MV-4-11 (cell line): ENCODE data around the gene KCND2.
"Not testable (repeated sequence)": the region's sequence is repeated elsewhere in the genome, so short reads cannot be mapped to it uniquely, and the experiment has no call there.

Experiments used
- DNase-seq: peaks from one replicate; lab custom pipeline; 2025; lab: John Stamatoyannopoulos, UW

Gene KCND2

DNA sequence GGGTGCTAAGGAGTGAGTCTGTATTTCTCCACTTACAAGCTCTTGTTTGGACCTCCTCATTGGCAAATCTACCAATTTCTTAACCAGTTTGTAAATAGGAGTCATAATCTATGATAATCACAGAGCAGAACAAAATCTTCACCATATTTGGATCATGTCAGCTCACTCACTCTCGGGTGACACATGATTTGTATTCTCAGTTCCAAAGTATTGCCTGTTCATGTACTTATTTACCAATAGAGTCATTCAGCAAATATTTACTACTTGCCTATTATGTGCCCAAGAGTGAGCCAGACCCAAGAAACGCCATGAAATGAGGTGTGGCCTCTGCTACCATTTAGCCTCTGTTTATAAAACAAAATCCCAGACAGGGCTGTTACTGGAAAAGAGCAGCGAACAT lies 470.2 kb downstream of the KCND2 start:
- no peak for DNase-seq

DNA sequence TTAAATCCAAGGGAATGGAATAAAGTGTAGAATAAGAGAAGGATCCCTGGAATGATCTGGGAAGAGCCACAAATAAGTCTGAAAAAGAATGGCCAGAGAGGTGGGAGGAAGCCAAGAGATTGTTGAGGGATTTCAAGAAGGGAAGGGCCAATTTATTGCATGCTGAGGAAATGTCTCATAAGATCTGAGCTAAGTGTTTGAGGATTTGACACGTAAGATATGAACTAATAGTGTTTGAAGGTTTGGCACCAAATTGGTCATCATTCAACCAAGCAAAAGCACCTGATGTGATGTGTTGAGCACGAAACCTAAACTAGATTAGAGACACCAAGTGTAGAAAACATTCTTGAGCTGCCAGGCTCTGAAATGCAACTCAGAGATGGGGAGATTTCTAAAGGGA lies 487.1 kb downstream of the KCND2 start:
- no peak for DNase-seq

DNA sequence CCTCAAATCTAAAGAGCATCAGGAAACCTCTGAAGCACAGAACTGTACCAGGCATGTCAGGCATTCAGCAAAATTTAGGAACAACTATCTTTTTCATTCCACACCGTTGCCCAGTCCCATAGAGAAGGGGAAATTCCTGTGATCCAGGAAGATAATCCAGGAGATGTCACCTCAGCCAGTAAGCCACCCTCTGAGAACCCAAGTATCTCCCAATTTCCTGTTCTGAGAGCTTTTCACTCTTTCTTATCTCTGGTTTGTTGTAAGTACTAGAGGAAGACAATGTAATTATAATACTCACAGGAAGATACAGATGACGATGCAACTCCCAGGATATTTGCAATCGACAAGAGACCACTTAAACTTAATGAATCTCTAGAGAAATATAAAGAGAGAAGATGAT lies 487.9 kb downstream of the KCND2 start:
- DNase-seq, result no peak

DNA sequence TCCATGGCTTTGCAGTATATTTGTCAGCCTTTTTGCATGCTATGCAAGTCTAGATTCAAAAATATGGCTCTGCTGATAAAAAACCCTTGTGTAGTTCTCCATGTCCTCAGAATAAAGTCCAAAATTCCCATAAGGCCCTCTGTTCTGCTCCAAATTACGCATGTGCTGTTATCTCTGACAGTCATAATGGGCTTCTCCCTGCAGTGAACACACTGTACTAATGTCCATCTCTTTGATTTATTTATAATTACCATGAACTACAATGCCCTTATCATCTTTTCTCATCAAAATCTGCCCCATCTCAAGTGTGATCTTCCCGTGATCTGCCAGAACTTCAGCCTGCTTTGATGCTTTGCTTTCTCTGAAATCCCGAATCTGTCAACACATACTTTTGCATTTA lies 497.2 kb downstream of the KCND2 start:
- DNase-seq, result no peak

DNA sequence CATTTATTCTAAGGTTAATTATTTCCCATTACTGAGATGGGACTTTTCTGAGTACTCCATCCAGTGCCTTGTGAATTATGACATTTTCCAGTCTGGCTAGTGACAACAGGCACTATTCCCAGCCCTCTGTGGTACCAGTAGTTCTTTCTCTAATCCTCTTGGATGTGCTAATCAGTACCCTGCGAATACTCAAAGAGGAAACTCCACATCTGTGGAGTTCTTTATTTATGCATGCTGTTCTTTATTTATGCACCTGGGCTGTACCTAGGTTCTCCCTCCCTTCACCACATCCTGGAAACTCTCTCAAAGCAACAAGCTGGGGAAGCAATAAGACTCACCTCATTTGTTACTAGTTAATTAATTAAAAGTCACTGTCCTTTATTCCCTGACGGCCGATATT lies 501.5 kb downstream of the KCND2 start:
- DNase-seq, result no peak

DNA sequence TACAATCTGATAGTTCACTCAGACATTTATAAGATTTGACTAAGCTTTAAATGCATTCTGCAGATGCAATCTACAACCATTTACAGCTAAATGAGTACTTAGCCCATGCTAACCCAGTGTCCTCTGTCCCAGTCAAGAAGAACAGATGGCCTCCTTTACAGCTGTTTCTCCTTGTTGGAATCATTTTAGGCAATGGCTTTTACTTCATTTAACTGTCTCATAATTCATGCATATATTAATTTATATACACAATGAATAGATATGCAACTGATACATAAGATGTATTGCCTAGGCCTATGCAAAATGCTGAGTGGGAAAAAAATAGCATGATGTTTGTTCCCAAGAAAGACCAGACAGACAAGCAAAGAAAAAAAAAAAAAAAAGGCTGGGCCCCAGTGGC lies 502.8 kb downstream of the KCND2 start:
- no peak for DNase-seq

DNA sequence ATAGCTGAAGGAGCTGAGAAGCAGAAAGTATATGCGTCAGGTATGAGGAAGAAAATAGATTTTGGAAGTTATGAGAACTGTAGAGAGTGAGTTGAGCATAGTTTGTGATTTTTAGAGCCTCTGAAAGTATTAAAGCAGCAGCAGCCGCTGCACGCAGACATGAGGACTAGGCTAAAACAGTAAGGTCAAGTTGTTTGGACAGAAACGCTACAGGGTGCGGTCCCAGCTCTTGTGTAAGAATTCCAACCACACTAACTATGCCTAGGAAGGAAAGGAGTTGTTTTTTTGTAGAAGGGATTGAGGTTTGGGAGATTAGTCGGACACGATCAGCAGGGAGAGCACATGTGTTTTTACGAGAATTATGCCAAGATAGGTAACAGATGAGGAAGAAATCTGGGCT lies 506.1 kb downstream of the KCND2 start:
- not testable (repeated sequence) for DNase-seq

DNA sequence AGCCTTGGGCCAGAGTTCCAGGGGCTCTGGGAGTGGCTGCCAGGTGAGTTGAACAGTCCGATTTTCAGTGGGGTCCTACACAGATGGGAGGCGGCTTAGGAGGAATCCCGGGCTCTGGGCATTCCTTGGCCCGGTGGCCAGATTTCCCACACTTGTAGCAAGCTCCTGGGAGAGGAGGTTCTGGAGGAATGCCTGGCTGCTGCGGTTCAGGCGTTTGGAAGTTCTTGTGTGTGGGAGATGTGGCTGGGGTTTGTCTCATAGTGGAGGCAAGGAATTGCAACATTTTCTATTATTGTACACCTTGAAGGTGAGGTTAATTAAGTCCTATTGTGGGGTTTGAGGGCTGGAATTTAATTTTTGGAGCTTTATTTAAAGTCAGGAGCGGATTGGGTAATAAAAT lies 507.5 kb downstream of the KCND2 start:
- not testable (repeated sequence) for DNase-seq

DNA sequence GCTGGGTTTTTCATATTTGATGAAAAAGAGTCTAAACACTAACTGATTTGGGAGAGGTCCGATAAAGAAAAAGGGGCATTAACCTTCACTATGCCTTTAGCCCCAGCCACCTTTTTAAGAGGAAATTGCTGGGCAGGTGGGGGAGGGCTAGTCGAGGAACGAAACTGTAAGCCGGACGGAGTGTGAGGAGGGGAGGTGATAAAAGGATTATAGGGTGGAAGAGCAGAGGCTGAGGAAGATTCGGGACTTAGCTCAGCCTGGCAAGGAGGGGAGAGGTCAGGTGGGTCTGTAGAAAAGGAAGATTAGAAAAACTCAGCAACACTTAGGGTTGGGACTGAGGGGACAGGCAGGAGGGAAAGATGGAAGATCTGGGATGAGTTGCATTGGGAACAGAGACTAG lies 508.0 kb downstream of the KCND2 start:
- no peak for DNase-seq

DNA sequence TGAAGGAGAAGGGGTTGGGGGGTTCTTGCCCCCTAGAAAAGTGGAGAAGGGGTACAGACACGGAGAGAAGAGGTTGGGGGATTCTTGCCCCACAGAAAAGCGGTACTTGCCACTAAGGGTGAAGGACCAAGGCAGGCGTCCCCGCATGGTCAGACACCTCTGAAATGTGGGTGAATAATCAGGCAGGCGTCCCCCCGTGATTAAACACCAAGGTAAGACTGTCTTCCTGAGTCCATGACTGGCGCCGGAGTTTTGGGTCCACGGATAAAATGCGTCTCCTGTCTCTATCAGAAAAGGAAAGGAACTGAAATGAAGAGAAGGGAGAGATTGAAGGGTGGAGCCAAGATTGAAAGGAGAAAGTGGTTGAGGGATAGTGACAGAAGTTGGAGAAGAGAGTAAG lies 508.9 kb downstream of the KCND2 start:
- not testable (repeated sequence) for DNase-seq

DNA sequence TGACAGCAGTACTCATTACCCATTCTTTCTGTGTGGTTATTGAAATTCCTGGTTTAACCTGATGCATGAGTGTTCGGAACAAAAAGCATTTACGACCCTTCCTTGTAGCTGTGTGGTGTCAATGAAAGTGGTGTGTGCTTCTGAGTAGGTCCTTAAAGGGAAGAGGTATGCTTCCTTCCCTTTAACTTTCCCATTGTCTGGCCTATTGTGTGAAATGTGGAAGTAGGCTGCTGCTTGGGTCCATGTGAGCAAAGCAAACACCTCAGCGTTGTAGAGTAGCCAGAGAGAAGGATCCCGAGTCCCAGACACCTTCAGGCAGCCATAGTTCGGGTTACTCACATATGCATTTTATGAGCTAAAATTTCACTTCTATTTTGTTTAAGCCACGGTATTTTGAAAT lies 510.3 kb downstream of the KCND2 start:
- DNase-seq, result no peak

DNA sequence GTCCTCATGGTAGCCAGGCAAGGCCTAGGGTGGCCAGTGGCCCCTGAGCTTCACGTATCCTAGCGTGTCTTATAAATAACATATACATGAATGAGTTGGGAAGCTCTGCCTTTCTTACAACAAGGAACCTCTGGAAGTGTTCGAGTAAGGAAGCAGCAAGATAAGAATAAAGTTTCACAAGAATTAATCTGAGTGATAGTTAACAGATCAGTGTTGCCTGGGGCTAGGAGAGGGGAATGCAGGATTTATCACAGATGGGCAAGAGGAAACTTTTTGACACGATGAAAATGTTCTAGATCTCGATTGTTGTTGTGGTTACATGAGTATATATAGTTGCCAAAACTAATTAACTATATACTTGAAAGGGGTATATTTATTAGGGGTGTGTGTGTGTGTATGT lies 510.7 kb downstream of the KCND2 start:
- no peak for DNase-seq

DNA sequence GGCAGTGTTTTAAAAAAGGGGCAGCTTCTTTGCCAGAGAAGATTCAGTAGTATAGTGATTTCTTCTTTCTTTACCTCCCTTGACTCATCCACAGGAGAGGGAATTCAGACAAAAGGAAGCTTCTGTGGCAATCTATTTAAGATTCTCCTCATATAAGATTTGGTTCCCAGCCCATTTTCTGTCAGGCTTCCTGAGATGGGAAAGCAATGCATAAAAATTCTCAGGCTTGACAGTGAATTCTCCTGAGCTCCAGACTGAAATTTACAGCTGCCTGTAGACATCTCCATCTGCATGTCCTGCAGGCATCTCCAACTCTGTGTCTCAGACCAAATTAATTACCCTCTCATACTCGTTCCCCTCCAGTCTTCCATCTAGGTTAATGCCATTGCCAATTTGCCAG lies 512.1 kb downstream of the KCND2 start:
- DNase-seq, result no peak

DNA sequence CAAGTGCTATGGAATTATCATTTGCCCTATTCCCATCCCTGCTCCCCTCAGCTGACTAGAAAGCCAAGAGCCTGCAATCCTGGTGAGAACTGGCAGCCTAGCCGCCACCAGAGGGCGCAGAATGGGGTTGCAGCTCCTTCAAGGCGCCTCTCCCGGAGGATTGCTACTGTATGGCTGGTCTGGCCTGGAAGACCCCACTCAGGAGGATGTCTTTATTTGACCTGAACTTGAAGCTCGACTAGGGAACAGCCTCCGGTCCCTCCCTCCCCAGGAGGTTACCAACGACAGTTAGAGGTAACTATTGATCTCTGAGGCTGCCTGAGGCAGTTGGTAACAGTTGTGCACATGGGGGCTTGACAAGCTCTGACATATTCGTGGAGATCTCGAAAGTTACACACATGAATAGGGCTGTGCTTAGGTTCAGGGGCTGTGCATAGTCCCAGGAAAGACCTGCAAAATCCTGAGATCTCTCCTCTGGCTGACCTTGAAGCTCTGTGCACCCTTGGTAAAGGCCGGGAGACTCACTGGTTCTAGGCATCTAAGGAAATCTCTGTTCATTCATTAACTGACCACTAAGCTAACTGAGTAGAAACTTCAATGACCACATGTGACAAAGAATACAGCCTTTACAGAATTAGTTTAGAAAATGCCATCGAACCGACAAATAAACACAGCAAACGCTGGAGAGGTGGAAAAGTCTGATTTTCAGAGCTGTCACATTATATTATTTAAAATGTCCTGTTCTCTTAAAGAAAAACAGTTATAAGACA lies 519.3 kb downstream of the KCND2 start:
- peak; percentile 14 for DNase-seq

DNA sequence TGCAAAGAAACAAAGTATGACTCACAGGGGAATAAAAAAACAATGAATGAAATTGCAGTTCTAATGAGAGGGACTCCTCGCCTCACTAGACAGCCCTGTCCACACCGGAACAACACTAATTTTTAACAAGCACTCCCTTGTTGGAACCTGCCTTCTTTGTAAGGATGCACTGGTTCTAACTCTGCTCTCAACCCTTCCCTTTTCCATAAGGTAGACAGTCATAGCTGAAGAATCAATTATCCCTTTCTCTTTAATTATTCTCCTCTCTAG lies 519.8 kb downstream of the KCND2 start:
- DNase-seq, result no peak

DNA sequence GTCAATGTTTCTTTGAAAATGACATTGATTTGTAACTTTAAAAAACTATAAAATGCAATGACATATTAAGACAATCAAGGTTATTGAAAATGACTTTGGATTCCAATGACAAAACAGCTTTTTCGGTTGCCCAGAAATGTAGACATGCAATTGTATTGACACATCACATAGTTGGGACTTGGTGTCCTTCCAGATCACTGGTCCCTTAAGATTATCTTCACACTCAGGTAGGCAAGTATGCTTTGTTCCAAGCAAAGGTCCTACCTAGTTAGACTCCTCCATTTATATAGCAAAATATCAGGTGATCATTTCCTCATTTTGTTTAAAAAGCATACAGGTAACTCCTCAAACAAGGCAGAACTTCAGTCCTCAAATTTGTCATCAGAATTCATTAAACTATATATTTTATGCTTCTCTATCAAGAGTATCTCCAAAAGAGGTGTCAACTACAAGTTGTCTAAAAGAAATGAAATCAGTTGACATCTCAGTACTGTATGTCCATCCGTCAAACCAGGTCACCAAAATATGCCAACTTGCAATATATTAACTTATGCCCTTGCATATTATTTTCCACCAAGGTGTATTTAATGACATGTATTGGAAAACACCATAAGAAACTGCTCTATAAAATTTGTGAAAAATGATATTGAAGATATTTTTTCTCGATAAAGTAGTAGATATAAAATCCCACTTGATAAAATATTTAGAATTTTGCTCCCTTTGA lies 520.4 kb downstream of the KCND2 start:
- no peak for DNase-seq

DNA sequence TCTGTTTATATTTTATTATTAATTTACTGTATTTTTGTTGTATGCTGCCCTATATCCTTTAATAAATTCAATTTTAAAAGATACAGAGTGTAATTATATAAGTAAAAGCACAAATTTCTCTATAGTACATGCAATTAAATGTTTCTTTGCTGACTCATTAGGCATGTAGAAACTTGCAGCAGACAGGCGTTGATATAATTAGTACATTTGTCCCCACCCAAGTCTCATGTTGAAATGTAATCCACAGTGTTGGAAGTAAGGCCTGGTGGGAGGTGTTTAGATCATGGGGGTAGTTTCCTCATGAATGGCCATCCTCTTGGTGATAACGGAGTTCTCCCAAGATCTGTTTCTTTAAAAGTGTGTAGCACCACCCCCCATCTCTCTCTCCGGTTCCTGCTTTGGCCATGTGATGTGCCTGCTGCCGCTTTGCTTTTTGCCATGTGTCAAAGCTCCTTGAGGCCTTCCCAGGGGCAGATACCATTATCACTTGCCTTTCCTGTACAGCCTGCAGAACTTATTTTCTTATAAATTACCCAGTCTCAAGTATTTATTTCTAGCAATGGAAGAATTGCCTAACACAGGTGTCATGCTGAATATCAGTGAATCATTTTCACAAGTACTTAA lies 521.2 kb downstream of the KCND2 start:
- no peak for DNase-seq

DNA sequence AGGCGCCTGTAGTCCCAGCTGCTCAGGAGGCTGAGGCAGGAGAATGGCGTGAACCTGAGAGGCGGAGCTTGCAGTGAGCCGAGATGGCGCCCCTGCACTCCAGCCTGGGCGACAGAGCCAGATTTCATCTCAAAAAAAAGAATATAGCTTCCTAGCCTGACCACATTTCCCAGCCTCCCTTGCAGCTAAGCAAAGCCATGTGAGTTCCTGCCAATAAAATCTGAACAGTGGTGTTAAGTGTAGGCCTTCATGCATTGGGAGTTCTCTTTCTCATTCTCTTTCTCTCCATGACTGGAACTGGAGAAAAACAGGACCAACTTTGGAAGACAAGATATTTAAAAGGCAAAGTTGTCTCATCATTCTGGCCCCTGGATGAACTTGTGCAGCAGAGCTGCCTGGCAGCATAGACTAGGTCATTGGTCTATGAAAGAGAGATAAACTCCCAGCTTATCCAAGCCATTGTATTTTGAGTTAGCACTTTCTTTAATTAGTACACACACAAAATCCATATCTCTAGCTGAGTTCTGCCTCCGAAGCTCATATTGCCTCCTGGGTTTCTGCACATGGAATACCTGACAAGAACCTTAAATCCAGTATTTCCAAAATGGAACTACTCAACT lies 524.2 kb downstream of the KCND2 start:
- DNase-seq, result no peak

DNA sequence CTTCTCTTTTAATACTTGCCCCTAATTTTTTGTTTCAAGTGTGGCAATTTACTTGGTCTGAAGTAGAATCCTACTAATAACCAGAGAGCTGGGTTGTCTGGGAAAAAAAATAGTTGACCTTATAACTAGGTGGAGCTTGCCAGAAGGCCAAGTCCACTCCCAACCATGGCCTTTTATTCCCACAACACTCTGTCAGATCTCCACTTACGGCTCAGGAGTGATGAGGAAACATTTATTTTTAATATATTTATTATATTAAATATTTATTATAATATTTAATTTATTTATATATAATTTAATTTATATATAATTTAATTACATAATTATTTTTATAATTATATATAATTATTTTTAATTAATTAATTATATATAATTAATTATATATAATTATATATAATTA lies 526.2 kb downstream of the KCND2 start:
- DNase-seq, result no peak
